HepG2 (cell line): ENCODE measurements around the gene MUC13. TPM values are rescaled to one million over a fixed set of nuclear protein-coding genes. Genes with fewer than 3 reads are reported as not detected.

Source experiments
- GATAD2A ChIP-seq: IDR thresholded peaks from 2 replicates; pipeline ENCODE4 v1.6.1; 2016
- HNRNPK ChIP-seq: fragments of 200-400 bp; formaldehyde crosslinking; IDR thresholded peaks from 2 replicates; pipeline ENCODE4 v1.6.1; 2018; ENCODE audit warnings: low read length, low read depth, moderate library complexity, mild to moderate bottlenecking; ENCODE audit not compliant: poor library complexity, severe bottlenecking
- IRF2 ChIP-seq: IDR thresholded peaks from 2 replicates; pipeline ENCODE4 v1.6.1; 2018; ENCODE audit warnings: missing genetic modification reagents, missing compliant biosample characterization
- KLF9 ChIP-seq: IDR thresholded peaks from 2 replicates; pipeline ENCODE4 v1.6.1; 2016; ENCODE audit warnings: low read depth
- KMT2A ChIP-seq: sonication (generic); formaldehyde crosslinking; IDR thresholded peaks from 2 replicates; pipeline ENCODE4 v1.4.0; 2020; ENCODE audit warnings: missing genetic modification reagents
- POLR2AphosphoS5 ChIP-seq: IDR thresholded peaks from 2 replicates; pipeline ENCODE4 v1.6.1; 2012; ENCODE audit warnings: low read depth, low read length
- POLR2G ChIP-seq: fragments of 200-400 bp; formaldehyde crosslinking; IDR thresholded peaks from 2 replicates; pipeline ENCODE4 v1.6.1; 2018; ENCODE audit warnings: mild to moderate bottlenecking, low read depth, low read length, moderate library complexity
- SP5 ChIP-seq: IDR thresholded peaks from 2 replicates; pipeline ENCODE4 v1.6.1; 2016; ENCODE audit warnings: low read depth, borderline replicate concordance
- YEATS2 ChIP-seq: sonication (generic); formaldehyde crosslinking; IDR thresholded peaks from 2 replicates; pipeline ENCODE4 v1.4.0; 2020; ENCODE audit warnings: missing genetic modification reagents, borderline replicate concordance
- ZMYM3 ChIP-seq: sonication (generic); formaldehyde crosslinking; IDR thresholded peaks from 2 replicates; pipeline ENCODE4 v1.5.1; 2020; ENCODE audit warnings: mild to moderate bottlenecking, missing genetic modification reagents
- ZNF180 ChIP-seq: sonication (generic); formaldehyde crosslinking; IDR thresholded peaks from 2 replicates; pipeline ENCODE4 v1.4.0; 2020; ENCODE audit warnings: low read depth, missing genetic modification reagents, borderline replicate concordance
- ZNF230 ChIP-seq: sonication (generic); formaldehyde crosslinking; IDR thresholded peaks from 2 replicates; pipeline ENCODE4 v1.4.0; 2020; ENCODE audit warnings: mild to moderate bottlenecking, missing genetic modification reagents
- ZNF451 ChIP-seq: sonication (generic); formaldehyde crosslinking; IDR thresholded peaks from 2 replicates; pipeline ENCODE4 v1.5.0; 2020; ENCODE audit warnings: mild to moderate bottlenecking, missing genetic modification reagents
- ZNF768 ChIP-seq: sonication (generic); formaldehyde crosslinking; IDR thresholded peaks from 2 replicates; pipeline ENCODE4 v1.4.0; 2020; ENCODE audit warnings: missing genetic modification reagents
- ZNF782 ChIP-seq: sonication (generic); formaldehyde crosslinking; IDR thresholded peaks from 2 replicates; pipeline ENCODE4 v1.4.0; 2020; ENCODE audit warnings: missing genetic modification reagents, mild to moderate bottlenecking, borderline replicate concordance
- ZNF83 ChIP-seq: sonication (generic); formaldehyde crosslinking; IDR thresholded peaks from 2 replicates; pipeline ENCODE4 v1.4.0; 2020; ENCODE audit warnings: missing genetic modification reagents, mild to moderate bottlenecking, borderline replicate concordance
- polyA plus RNA-seq, 8 experiments: library from polyadenylated mRNA; depleted of rRNA in 3 of 8; stranded (reverse) in 7 of 8; unstranded in 1 of 8; fragments of >200 nt; fragmentation: Illumina TruSeq in 4 of 8; extraction: Trizol in 4 of 8; gene quantifications; 2 replicates each; pipeline versions ENCODE4 v1.2.1 to v1.2.3, GENCODE V29; 2011 to 2016; ENCODE audit warnings: low read depth in 4 of 8, missing spikeins in 1 of 8, mixed read lengths in 1 of 8; ENCODE audit not compliant: insufficient read depth in 1 of 8
- total RNA-seq, 5 experiments: library from RNA; depleted of rRNA; stranded (reverse); fragments of >200 nt; fragmentation: Illumina TruSeq; extraction: Trizol; gene quantifications; 2 replicates each; pipeline ENCODE4 v1.2.3, GENCODE V29; 2016; ENCODE audit warnings: low read depth in 1 of 5
- TF ChIP-seq, protein P1 (sequence below): sonication (generic); formaldehyde crosslinking; IDR thresholded peaks from 2 replicates; pipeline ENCODE4 v1.8.0; 2022; ENCODE audit warnings: low read depth, missing genetic modification reagents
- TF ChIP-seq, protein P2 (sequence below): sonication (generic); formaldehyde crosslinking; IDR thresholded peaks from 2 replicates; pipeline ENCODE4 v1.8.0; 2022; ENCODE audit warnings: missing genetic modification reagents, low read depth, mild to moderate bottlenecking, borderline replicate concordance
- TF ChIP-seq, protein P3 (sequence below): sonication (generic); formaldehyde crosslinking; IDR thresholded peaks from 2 replicates; pipeline ENCODE4 v1.4.0; 2020; ENCODE audit warnings: missing genetic modification reagents, borderline replicate concordance

MUC13 gene
- total and polyA plus RNA-seq, 2 of the 13 experiments (the other 11 are each of a cell fraction or from before 2014, with no cell fraction given), result 0.04 to 1.2 TPM

DNA sequence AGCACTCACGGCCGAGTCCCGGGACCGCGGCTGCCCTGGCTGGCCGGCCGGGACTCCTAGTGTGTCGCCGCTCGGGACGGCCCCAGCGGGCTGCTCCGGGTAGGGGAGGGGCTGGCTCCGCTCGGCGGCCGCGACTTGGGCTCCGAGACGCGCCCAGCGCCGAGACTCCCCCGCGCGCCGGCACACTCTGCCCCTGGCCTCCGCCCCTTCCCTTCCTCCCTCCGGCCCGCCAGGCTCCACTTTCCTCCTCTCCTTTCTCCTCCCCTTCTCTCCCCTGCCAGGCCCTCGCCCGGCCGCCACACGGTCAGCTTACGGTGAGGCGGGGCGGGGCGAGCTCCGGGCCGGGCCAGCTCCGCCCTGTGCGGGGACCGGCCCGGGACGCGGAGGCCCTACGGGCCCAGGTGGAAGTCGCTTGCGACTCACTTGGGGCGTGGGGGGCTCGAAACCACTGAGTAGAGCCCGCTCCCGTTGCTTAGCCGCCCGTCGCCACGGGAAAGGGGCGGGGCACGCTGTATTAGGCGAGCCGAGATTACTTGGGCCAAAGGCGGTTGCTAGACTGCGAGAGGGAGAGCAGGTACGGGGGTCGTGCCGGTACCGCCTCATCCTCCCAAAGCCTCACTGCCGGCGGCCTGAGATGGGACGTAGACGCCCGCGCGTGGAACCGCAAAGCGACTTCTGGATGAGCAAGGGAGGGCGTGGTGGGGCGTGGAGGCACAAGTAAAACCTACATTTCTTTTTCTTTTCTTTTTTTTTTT is 47.2 kb downstream of the MUC13 start, which contains the start of gene ITGB5 (continued):
- TF ChIP-seq, protein P1, sequence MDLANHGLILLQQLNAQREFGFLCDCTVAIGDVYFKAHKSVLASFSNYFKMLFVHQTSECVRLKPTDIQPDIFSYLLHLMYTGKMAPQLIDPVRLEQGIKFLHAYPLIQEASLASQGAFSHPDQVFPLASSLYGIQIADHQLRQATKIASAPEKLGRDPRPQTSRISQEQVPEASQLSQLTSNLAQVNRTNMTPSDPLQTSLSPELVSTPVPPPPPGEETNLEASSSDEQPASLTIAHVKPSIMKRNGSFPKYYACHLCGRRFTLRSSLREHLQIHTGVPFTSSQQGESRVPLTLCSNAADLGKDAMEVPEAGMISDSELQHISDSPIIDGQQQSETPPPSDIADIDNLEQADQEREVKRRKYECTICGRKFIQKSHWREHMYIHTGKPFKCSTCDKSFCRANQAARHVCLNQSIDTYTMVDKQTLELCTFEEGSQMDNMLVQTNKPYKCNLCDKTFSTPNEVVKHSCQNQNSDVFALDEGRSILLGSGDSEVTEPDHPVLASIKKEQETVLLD (CRISPR knock-in tag), result peak; percentile 84; the same call in 1 of the 2 replicates
- TF ChIP-seq SP5, result peak; percentile 81
- TF ChIP-seq YEATS2 (CRISPR knock-in tag), result no peak
- TF ChIP-seq, protein P2, sequence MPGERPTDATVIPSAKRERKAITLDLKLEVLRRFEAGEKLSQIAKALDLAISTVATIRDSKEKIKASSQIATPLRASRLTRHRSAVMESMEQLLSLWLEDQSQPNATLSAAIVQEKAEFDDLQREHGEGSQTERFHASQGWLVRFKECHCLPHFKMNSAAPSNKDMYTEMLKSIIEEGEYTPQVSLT (CRISPR knock-in tag), result no peak
- 0 out of 2 replicates have a peak, but pooled peaks have one; percentile 40 for TF ChIP-seq ZNF782 (CRISPR knock-in tag)
- TF ChIP-seq KMT2A (CRISPR knock-in tag), result peak; percentile 73
- no peak for TF ChIP-seq KLF9 (CRISPR knock-in tag)
- 0 out of 2 replicates have a peak, but pooled peaks have one; percentile 51 for TF ChIP-seq ZNF230 (CRISPR knock-in tag)
- peak; percentile 40; the same call in 1 of the 2 replicates for TF ChIP-seq GATAD2A (CRISPR knock-in tag)
- peak; percentile 61; the same call in 1 of the 2 replicates for TF ChIP-seq POLR2AphosphoS5
- peak; percentile 37; the same call in 1 of the 2 replicates for TF ChIP-seq ZNF451
- TF ChIP-seq HNRNPK, result peak; percentile 97
- peak; percentile 35; the same call in 1 of the 2 replicates for TF ChIP-seq IRF2 (CRISPR knock-in tag)
- no peak for TF ChIP-seq ZNF83 (CRISPR knock-in tag)
- TF ChIP-seq ZMYM3 (CRISPR knock-in tag), result no peak
- peak; percentile 49 for TF ChIP-seq POLR2G
- no peak for TF ChIP-seq ZNF180
- peak; percentile 68; the same call in 1 of the 2 replicates for TF ChIP-seq ZNF768
- TF ChIP-seq, protein P3, sequence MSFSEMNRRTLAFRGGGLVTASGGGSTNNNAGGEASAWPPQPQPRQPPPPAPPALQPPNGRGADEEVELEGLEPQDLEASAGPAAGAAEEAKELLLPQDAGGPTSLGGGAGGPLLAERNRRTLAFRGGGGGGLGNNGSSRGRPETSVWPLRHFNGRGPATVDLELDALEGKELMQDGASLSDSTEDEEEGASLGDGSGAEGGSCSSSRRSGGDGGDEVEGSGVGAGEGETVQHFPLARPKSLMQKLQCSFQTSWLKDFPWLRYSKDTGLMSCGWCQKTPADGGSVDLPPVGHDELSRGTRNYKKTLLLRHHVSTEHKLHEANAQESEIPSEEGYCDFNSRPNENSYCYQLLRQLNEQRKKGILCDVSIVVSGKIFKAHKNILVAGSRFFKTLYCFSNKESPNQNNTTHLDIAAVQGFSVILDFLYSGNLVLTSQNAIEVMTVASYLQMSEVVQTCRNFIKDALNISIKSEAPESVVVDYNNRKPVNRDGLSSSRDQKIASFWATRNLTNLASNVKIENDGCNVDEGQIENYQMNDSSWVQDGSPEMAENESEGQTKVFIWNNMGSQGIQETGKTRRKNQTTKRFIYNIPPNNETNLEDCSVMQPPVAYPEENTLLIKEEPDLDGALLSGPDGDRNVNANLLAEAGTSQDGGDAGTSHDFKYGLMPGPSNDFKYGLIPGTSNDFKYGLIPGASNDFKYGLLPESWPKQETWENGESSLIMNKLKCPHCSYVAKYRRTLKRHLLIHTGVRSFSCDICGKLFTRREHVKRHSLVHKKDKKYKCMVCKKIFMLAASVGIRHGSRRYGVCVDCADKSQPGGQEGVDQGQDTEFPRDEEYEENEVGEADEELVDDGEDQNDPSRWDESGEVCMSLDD (CRISPR knock-in tag), result peak; percentile 68; the same call in 1 of the 2 replicates
